Suprapubic skin (tissue), 4 donors: Measurements from ENCODE around the gene LRP1-AS.

Experiments
- POLR2A ChIP-seq, 2 donors: fragments of 450-650 bp; IDR thresholded peaks; one replicate each; pipeline ENCODE4 v1.6.1; 2017; ENCODE audit warnings: antibody characterized with exemption in 2 of 2, mild to moderate bottlenecking in 2 of 2, moderate library complexity in 2 of 2
- POLR2AphosphoS5 ChIP-seq, 3 donors: sonication (generic); formaldehyde crosslinking; IDR thresholded peaks; one replicate each; pipeline ENCODE4 v1.6.1; 2017; ENCODE audit warnings: antibody characterized with exemption in 3 of 3
- TF ChIP-seq, protein P1 (sequence below), 2 donors: fragments of 200-600 bp in 1 of 2; fragments of 450-650 bp in 1 of 2; sonication (generic) in 1 of 2; IDR thresholded peaks; one replicate each; pipeline ENCODE4 v1.5.1; 2016 to 2019; ENCODE audit warnings: antibody characterized with exemption in 2 of 2, mild to moderate bottlenecking in 1 of 2, moderate library complexity in 1 of 2

DNA sequence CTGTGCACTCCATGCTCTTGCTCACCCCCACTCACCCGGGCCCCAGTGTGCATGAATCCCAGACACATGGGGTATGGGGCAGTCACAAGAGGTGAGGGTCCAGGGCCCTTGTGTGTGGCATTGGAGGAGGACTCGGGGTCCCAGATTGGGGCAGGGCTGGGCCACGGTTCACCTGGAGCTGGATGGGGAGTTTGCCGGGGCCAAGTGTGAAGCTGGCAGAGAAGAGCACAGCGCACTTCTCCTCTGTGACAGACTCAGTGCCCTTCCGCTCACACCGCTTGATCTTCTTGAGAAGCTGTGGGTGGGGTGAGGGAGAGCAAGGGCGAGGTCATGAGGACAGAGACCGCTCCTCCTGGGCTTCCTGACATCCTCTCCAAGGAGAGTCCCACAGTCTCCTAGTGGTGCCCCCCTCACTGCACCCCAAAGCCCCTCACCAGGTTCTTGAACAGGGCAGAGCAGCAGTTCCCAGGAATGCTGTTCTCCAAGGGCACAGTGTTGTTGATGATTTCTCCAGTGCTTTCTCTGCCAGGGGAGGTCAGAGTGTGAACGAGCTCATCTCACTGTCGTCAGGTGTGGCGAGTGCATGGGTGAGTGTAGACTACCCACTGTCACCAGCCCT, 43.0 kb downstream of the LRP1-AS start:
- TF ChIP-seq, protein P1, sequence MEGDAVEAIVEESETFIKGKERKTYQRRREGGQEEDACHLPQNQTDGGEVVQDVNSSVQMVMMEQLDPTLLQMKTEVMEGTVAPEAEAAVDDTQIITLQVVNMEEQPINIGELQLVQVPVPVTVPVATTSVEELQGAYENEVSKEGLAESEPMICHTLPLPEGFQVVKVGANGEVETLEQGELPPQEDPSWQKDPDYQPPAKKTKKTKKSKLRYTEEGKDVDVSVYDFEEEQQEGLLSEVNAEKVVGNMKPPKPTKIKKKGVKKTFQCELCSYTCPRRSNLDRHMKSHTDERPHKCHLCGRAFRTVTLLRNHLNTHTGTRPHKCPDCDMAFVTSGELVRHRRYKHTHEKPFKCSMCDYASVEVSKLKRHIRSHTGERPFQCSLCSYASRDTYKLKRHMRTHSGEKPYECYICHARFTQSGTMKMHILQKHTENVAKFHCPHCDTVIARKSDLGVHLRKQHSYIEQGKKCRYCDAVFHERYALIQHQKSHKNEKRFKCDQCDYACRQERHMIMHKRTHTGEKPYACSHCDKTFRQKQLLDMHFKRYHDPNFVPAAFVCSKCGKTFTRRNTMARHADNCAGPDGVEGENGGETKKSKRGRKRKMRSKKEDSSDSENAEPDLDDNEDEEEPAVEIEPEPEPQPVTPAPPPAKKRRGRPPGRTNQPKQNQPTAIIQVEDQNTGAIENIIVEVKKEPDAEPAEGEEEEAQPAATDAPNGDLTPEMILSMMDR (IDR thresholded peaks at IDR 0.05) = no peak
- TF ChIP-seq POLR2A (IDR thresholded peaks at IDR 0.05) (no peak), POLR2AphosphoS5 (IDR thresholded peaks at IDR 0.05) (no peak)
